ENCODE results near the gene CHRND. TPM values are rescaled to one million over a fixed set of nuclear protein-coding genes. Genes with fewer than 3 reads are reported as not detected.

Gene CHRND
- total RNA-seq, 1 experiment from 2014 or later = not detected

DNA sequence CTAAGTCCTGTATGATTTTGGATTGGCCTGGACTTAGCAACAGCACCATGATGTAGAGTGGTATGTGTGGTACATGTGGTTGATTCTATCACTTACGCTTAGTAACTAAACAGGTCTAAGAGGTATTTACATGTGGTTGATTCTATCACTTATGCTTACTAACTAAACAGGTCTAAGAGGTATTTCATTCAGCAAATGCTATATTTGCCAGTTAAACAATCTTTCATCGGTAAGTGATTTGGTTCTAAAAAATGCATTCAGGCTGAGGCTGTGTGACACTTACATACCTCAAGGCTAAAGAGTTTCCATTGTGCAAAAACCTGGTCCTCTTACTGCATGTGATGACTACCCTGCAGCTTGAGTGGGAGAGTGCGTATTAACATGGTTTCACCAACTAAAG, 37.6 kb downstream of the CHRND start (continued):
- TF ChIP-seq E2F5 (CRISPR knock-in tag; IDR thresholded peaks at IDR 0.05) = no peak

GRCh38 chr2:232567721-232568120, 41.8 kb downstream of the CHRND start:
- Mint-ChIP-seq H3K36me3 (peaks cover 61% of the 10 kb centered on the region), H3K27me3 (ENCODE audit: low read depth) (no peaks in the 10 kb centered on the region), H3K4me3 (no peak overlapping the region), H3K27ac (no peak overlapping the region), H3K9me3 (no peaks in the 10 kb centered on the region), H3K4me1 (no peaks in the 10 kb centered on the region)
- TF ChIP-seq, protein P1, sequence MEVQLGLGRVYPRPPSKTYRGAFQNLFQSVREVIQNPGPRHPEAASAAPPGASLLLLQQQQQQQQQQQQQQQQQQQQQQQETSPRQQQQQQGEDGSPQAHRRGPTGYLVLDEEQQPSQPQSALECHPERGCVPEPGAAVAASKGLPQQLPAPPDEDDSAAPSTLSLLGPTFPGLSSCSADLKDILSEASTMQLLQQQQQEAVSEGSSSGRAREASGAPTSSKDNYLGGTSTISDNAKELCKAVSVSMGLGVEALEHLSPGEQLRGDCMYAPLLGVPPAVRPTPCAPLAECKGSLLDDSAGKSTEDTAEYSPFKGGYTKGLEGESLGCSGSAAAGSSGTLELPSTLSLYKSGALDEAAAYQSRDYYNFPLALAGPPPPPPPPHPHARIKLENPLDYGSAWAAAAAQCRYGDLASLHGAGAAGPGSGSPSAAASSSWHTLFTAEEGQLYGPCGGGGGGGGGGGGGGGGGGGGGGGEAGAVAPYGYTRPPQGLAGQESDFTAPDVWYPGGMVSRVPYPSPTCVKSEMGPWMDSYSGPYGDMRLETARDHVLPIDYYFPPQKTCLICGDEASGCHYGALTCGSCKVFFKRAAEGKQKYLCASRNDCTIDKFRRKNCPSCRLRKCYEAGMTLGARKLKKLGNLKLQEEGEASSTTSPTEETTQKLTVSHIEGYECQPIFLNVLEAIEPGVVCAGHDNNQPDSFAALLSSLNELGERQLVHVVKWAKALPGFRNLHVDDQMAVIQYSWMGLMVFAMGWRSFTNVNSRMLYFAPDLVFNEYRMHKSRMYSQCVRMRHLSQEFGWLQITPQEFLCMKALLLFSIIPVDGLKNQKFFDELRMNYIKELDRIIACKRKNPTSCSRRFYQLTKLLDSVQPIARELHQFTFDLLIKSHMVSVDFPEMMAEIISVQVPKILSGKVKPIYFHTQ (CRISPR knock-in tag; IDR thresholded peaks at IDR 0.05) = no peak
- TF ChIP-seq ZNF232 (CRISPR knock-in tag; IDR thresholded peaks at IDR 0.05) = no peak
- TF ChIP-seq ZMAT4 (CRISPR knock-in tag; IDR thresholded peaks at IDR 0.05) = no peak
- DNase-seq (ENCODE audit: low spot score) = no peak
- ChIA-PET CTCF (interaction anchor here (0.6 kb wide), 1 partner anchor 29 kb away, joined by 3 read pairs; no protein-coding TSS in a partner anchor), POLR2A (no interaction called here)
- no peak for ATAC-seq

GRCh38 chr2:232568161-232568560, 42.2 kb downstream of the CHRND start:
- DNase-seq (ENCODE audit: low spot score) (no peak), ATAC-seq (no peak)
- H3K27me3 Mint-ChIP-seq (ENCODE audit: low read depth) = no peaks in the 10 kb centered on the region
- peaks cover 61% of the 10 kb centered on the region for H3K36me3 Mint-ChIP-seq
- TF ChIP-seq GRHL2 (CRISPR knock-in tag; IDR thresholded peaks at IDR 0.05; ENCODE audit: insufficient replicate concordance, severe bottlenecking) (no peak), ZNF138 (CRISPR knock-in tag; conservative IDR thresholded peaks at IDR 0.05) (no peak), ETV6 (CRISPR knock-in tag; IDR thresholded peaks at IDR 0.05) (no peak), IRF2 (CRISPR knock-in tag; IDR thresholded peaks at IDR 0.05; ENCODE audit: borderline replicate concordance, low read depth) (no peak), ZNF121 (CRISPR knock-in tag; IDR thresholded peaks at IDR 0.05) (no peak), RORB (CRISPR knock-in tag; IDR thresholded peaks at IDR 0.05) (no peak), E2F4 (CRISPR knock-in tag; IDR thresholded peaks at IDR 0.05; ENCODE audit: borderline replicate concordance, low read depth) (no peak), ZNF317 (CRISPR knock-in tag; IDR thresholded peaks at IDR 0.05; ENCODE audit: borderline replicate concordance, low read depth) (no peak), IRF1 (CRISPR knock-in tag; IDR thresholded peaks at IDR 0.05) (no peak), ZNF281 (CRISPR knock-in tag; IDR thresholded peaks at IDR 0.05) (no peak), ZNF232 (CRISPR knock-in tag; IDR thresholded peaks at IDR 0.05) (no peak), AFF4 (CRISPR knock-in tag; IDR thresholded peaks at IDR 0.05; ENCODE audit: borderline replicate concordance) (no peak), ZNF396 (CRISPR knock-in tag; IDR thresholded peaks at IDR 0.05; ENCODE audit: borderline replicate concordance) (no peak), CREB1 (CRISPR knock-in tag; IDR thresholded peaks at IDR 0.05) (no peak)
- TF ChIP-seq, protein P2, sequence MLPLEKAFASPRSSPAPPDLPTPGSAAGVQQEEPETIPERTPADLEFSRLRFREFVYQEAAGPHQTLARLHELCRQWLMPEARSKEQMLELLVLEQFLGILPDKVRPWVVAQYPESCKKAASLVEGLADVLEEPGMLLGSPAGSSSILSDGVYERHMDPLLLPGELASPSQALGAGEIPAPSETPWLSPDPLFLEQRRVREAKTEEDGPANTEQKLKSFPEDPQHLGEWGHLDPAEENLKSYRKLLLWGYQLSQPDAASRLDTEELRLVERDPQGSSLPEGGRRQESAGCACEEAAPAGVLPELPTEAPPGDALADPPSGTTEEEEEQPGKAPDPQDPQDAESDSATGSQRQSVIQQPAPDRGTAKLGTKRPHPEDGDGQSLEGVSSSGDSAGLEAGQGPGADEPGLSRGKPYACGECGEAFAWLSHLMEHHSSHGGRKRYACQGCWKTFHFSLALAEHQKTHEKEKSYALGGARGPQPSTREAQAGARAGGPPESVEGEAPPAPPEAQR (CRISPR knock-in tag; IDR thresholded peaks at IDR 0.05) = no peak
- H3K4me1 Mint-ChIP-seq = no peaks in the 10 kb centered on the region
- H3K9me3 Mint-ChIP-seq = no peaks in the 10 kb centered on the region
- ChIA-PET CTCF (interaction anchor here (0.6 kb wide), 1 partner anchor 29 kb away, joined by 3 read pairs; no protein-coding TSS in a partner anchor), POLR2A (no interaction called here)
- no peak overlapping the region for H3K4me3 Mint-ChIP-seq
- no peak overlapping the region for H3K27ac Mint-ChIP-seq
